GM12878 (cell line): ENCODE measurements around the gene HCRT.

Source experiments
- CHD4 ChIP-seq: fragments of 200-600 bp; sonication (generic); IDR thresholded peaks from 2 replicates; pipeline ENCODE4 v1.6.1; 2016; ENCODE audit warnings: mild to moderate bottlenecking
- EZH2 ChIP-seq: IDR thresholded peaks from 2 replicates; pipeline ENCODE4 v1.6.1; 2012; ENCODE audit warnings: low read depth, mild to moderate bottlenecking, control low read depth, inconsistent platforms, low read length, borderline replicate concordance; ENCODE audit not compliant: control insufficient read depth
- FOS ChIP-seq: IDR thresholded peaks from 3 replicates; pipeline ENCODE4 v1.6.1; 2011; ENCODE audit warnings: borderline replicate concordance; ENCODE audit not compliant: insufficient read length; ENCODE audit errors: extremely low read depth
- HCFC1 ChIP-seq: fragments of 150-350 bp; IDR thresholded peaks from 2 replicates; pipeline ENCODE4 v1.6.1; 2014; ENCODE audit warnings: low read length
- MXI1 ChIP-seq: fragments of 150-350 bp; IDR thresholded peaks from 2 replicates; pipeline ENCODE4 v1.6.1; 2011; ENCODE audit warnings: low read depth, mild to moderate bottlenecking, inconsistent platforms, low read length, improper control_type of control experiment
- POLR2A ChIP-seq: IDR thresholded peaks from 2 replicates; pipeline ENCODE4 v1.6.1; 2011; ENCODE audit warnings: low read depth, mild to moderate bottlenecking, low read length
- RELA ChIP-seq: fragments of 450-650 bp; IDR thresholded peaks from 2 replicates; pipeline ENCODE4 v1.8.0; 2014; ENCODE audit warnings: borderline replicate concordance; ENCODE audit not compliant: partially characterized antibody
- TF ChIP-seq, protein P1 (sequence below), 3 experiments: IDR thresholded peaks in 2 of 3; conservative IDR thresholded peaks in 1 of 3; 2 replicates each; pipeline ENCODE4 v1.5.1; 2011; ENCODE audit warnings: low read depth in 3 of 3, low read length in 3 of 3, mild to moderate bottlenecking in 3 of 3, control low read depth in 2 of 3, moderate library complexity in 2 of 3, inconsistent platforms in 1 of 3, mixed read lengths in 1 of 3; ENCODE audit not compliant: control insufficient read depth in 2 of 3, insufficient read depth in 1 of 3; ENCODE audit errors: extremely low read depth in 1 of 3
- TF ChIP-seq, protein P2 (sequence below): fragments of 450-650 bp; IDR thresholded peaks from 2 replicates; pipeline ENCODE4 v1.6.1; 2014; ENCODE audit warnings: mild to moderate bottlenecking
- TF ChIP-seq, protein P3 (sequence below): fragments of 450-650 bp; formaldehyde crosslinking; IDR thresholded peaks from 2 replicates; pipeline ENCODE4 v1.5.0; 2022; ENCODE audit warnings: mild to moderate bottlenecking, missing genetic modification characterization
- TF ChIP-seq, protein P4 (sequence below): IDR thresholded peaks from 2 replicates; pipeline ENCODE4 v1.6.1; 2012; ENCODE audit warnings: low read depth, low read length, improper control_type of control experiment

DNA sequence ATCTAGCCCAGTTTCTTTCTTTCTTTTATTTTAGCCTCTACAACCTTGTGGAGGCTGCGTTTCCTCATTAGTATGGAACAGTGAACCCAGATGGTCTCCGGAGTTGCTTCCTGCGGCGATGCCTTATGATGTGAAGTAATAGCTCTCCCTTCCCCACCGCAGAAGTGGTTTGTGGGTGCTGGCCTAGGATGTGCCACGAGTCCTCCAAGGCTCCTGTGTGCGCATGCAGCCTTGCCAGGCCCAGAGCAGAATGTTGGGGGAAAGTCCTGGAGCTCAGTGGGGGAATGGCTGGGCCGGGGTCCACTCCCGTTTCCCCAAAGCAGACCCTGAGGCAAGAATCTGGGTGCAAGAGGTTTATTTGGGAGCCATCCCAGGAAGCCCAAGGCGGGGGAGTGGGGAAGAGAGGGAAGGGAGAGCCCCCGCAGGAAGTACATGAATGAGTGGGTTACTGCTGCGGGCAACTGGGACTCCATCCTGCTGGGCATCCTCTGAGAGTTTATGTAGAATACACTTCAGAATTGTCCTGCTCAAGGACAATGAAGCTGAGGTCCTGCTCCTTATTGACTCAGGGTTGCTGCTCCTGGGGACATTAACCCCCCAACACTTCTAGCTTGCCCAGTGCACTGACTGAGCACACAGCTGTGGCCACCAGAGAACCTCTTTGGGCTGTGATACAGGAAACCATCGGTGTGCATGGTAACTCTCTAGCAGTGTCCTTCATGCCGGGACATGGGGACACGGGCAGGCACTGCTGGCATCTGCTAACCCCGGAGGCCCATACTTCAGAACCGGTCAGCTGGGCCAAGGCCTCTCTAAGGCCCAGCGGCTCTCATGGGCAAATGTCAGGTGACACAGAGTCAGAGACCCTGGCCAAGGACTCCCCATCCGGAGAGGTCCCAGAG, 3.7 kb upstream of the HCRT start:
- TF ChIP-seq, protein P1, sequence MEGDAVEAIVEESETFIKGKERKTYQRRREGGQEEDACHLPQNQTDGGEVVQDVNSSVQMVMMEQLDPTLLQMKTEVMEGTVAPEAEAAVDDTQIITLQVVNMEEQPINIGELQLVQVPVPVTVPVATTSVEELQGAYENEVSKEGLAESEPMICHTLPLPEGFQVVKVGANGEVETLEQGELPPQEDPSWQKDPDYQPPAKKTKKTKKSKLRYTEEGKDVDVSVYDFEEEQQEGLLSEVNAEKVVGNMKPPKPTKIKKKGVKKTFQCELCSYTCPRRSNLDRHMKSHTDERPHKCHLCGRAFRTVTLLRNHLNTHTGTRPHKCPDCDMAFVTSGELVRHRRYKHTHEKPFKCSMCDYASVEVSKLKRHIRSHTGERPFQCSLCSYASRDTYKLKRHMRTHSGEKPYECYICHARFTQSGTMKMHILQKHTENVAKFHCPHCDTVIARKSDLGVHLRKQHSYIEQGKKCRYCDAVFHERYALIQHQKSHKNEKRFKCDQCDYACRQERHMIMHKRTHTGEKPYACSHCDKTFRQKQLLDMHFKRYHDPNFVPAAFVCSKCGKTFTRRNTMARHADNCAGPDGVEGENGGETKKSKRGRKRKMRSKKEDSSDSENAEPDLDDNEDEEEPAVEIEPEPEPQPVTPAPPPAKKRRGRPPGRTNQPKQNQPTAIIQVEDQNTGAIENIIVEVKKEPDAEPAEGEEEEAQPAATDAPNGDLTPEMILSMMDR (IDR thresholded peaks at IDR 0.05 in 2 of 3, conservative IDR thresholded peaks at IDR 0.05 in 1 of 3; ENCODE audit: control insufficient read depth in 2 of 3, extremely low read depth in 1 of 3, insufficient read depth in 1 of 3, low read depth in 3 of 3, low read length in 3 of 3): no peak
- TF ChIP-seq, protein P2, sequence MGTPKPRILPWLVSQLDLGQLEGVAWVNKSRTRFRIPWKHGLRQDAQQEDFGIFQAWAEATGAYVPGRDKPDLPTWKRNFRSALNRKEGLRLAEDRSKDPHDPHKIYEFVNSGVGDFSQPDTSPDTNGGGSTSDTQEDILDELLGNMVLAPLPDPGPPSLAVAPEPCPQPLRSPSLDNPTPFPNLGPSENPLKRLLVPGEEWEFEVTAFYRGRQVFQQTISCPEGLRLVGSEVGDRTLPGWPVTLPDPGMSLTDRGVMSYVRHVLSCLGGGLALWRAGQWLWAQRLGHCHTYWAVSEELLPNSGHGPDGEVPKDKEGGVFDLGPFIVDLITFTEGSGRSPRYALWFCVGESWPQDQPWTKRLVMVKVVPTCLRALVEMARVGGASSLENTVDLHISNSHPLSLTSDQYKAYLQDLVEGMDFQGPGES: no peak
- TF ChIP-seq POLR2A (no peak), RELA (no peak), MXI1 (no peak), EZH2 (no peak), CHD4 (no peak), FOS (no peak), HCFC1 (no peak)
- TF ChIP-seq, protein P3, sequence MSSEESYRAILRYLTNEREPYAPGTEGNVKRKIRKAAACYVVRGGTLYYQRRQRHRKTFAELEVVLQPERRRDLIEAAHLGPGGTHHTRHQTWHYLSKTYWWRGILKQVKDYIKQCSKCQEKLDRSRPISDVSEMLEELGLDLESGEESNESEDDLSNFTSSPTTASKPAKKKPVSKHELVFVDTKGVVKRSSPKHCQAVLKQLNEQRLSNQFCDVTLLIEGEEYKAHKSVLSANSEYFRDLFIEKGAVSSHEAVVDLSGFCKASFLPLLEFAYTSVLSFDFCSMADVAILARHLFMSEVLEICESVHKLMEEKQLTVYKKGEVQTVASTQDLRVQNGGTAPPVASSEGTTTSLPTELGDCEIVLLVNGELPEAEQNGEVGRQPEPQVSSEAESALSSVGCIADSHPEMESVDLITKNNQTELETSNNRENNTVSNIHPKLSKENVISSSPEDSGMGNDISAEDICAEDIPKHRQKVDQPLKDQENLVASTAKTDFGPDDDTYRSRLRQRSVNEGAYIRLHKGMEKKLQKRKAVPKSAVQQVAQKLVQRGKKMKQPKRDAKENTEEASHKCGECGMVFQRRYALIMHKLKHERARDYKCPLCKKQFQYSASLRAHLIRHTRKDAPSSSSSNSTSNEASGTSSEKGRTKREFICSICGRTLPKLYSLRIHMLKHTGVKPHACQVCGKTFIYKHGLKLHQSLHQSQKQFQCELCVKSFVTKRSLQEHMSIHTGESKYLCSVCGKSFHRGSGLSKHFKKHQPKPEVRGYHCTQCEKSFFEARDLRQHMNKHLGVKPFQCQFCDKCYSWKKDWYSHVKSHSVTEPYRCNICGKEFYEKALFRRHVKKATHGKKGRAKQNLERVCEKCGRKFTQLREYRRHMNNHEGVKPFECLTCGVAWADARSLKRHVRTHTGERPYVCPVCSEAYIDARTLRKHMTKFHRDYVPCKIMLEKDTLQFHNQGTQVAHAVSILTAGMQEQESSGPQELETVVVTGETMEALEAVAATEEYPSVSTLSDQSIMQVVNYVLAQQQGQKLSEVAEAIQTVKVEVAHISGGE (CRISPR knock-in tag): no peak
- TF ChIP-seq, protein P4, sequence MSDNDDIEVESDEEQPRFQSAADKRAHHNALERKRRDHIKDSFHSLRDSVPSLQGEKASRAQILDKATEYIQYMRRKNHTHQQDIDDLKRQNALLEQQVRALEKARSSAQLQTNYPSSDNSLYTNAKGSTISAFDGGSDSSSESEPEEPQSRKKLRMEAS: no peak
